Type B pancreatic cell (in vitro differentiated cells): Measurements from ENCODE around the gene HSPB1. TPM values are rescaled to one million over a fixed set of nuclear protein-coding genes. Genes with fewer than 3 reads are reported as not detected.
A peak's percentile ranks its signal among the peaks of the same experiment; 100 is the strongest.
"Not testable (repeated sequence)": the region's sequence is repeated elsewhere in the genome, so short reads cannot be mapped to it uniquely, and the experiment has no call there.

Experiments
- DNase-seq: peaks from one replicate; pipeline ENCODE4 v3.0.0; 2021; ENCODE audit warnings: mixed read lengths; ENCODE audit not compliant: unreplicated experiment; ENCODE audit errors: extremely low spot score
- H3K27ac Mint-ChIP-seq: 2 replicates; pipeline ENCODE4 v1.8.0; 2021; ENCODE audit warnings: mild to moderate bottlenecking, mixed read lengths
- H3K27me3 Mint-ChIP-seq: 2 replicates; pipeline ENCODE4 v1.8.0; 2021; ENCODE audit warnings: mixed read lengths
- H3K36me3 Mint-ChIP-seq: 2 replicates; pipeline ENCODE4 v1.8.0; 2021; ENCODE audit warnings: mixed read lengths
- H3K4me1 Mint-ChIP-seq: one replicate; pipeline ENCODE4 v1.8.0; 2021; ENCODE audit warnings: mixed read lengths; ENCODE audit not compliant: unreplicated experiment
- H3K4me3 Mint-ChIP-seq: 2 replicates; pipeline ENCODE4 v1.8.0; 2021; ENCODE audit warnings: mild to moderate bottlenecking, mixed read lengths
- H3K9me3 Mint-ChIP-seq: 2 replicates; pipeline ENCODE4 v1.8.0; 2021; ENCODE audit warnings: mixed read lengths
- total RNA-seq: library from RNA; stranded (reverse); gene quantifications from 2 replicates; pipeline ENCODE4 v1.2.1, GENCODE V29; 2021; ENCODE audit warnings: low replicate concordance
- TF ChIP-seq, protein P1 (sequence below): fragments of 200-600 bp; sonication (generic); conservative IDR thresholded peaks from 2 replicates; pipeline ENCODE4 v1.5.0; 2021; ENCODE audit warnings: antibody characterized with exemption, mild to moderate bottlenecking

HSPB1 gene
- total RNA-seq, 1 donor from 2014 or later, result 228 TPM

DNA sequence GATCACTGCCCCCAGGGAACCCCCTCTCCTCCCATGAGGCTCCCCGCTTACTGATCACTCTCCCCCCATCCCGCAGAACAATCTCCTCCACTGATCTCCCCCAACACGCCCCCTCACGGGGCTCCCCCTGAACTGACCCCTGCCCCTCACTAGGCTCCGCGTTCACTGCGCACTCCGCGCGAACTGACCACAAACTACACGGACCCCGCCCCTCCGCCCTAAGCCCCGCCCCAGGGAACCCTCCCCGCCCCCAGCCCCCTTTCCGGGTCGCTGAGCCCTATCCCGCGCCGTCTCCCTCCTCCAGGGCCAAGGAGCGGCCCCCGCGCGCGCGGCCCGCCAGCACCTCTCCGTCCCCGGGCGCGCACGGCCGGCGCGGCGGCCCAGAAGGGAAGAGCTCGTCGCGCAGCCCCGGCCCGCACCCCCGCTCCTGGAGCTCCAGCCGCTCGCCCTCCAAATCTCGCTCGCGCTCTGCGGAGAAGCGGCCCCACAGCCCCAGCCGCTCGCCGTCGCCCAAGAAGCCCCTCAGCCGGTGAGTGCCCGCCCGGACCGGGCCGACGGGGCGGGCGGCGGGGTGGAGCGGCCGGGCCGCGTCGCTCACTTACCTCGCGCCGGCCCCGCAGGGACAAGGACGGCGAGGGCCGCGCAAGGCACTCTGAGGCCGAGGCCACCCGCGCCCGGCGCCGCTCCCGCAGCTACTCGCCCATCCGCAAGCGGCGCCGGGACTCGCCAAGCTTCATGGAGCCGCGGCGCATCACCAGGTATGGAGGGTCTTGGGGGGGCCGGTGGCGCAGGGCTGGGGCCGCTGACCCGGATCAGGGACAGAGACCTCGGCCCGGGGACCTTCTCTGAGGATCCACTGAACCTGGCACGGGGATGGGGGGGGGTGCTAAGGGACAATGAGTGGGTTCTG, 19.9 kb upstream of the HSPB1 start:
- DNase-seq, result no peak
- Mint-ChIP-seq H3K27ac (no peak overlapping the region), H3K27me3 (peaks cover 67% of the 10 kb centered on the region), H3K36me3 (no peaks in the 10 kb centered on the region), H3K9me3 (no peaks in the 10 kb centered on the region), H3K4me1 (no peaks in the 10 kb centered on the region), H3K4me3 (peak overlapping the region; percentile 80)
- TF ChIP-seq, protein P1, sequence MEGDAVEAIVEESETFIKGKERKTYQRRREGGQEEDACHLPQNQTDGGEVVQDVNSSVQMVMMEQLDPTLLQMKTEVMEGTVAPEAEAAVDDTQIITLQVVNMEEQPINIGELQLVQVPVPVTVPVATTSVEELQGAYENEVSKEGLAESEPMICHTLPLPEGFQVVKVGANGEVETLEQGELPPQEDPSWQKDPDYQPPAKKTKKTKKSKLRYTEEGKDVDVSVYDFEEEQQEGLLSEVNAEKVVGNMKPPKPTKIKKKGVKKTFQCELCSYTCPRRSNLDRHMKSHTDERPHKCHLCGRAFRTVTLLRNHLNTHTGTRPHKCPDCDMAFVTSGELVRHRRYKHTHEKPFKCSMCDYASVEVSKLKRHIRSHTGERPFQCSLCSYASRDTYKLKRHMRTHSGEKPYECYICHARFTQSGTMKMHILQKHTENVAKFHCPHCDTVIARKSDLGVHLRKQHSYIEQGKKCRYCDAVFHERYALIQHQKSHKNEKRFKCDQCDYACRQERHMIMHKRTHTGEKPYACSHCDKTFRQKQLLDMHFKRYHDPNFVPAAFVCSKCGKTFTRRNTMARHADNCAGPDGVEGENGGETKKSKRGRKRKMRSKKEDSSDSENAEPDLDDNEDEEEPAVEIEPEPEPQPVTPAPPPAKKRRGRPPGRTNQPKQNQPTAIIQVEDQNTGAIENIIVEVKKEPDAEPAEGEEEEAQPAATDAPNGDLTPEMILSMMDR, result no peak

GRCh38 chr7:76283254-76284159, 19.0 kb upstream of the HSPB1 start:
- peaks cover 60% of the 10 kb centered on the region for H3K27me3 Mint-ChIP-seq
- H3K4me3 Mint-ChIP-seq, result peak overlapping the region; percentile 80
- no peaks in the 10 kb centered on the region for H3K9me3 Mint-ChIP-seq
- no peak for DNase-seq
- no peak overlapping the region for H3K27ac Mint-ChIP-seq
- no peaks in the 10 kb centered on the region for H3K4me1 Mint-ChIP-seq
- H3K36me3 Mint-ChIP-seq, result no peaks in the 10 kb centered on the region
- TF ChIP-seq, protein P1, result no peak

DNA sequence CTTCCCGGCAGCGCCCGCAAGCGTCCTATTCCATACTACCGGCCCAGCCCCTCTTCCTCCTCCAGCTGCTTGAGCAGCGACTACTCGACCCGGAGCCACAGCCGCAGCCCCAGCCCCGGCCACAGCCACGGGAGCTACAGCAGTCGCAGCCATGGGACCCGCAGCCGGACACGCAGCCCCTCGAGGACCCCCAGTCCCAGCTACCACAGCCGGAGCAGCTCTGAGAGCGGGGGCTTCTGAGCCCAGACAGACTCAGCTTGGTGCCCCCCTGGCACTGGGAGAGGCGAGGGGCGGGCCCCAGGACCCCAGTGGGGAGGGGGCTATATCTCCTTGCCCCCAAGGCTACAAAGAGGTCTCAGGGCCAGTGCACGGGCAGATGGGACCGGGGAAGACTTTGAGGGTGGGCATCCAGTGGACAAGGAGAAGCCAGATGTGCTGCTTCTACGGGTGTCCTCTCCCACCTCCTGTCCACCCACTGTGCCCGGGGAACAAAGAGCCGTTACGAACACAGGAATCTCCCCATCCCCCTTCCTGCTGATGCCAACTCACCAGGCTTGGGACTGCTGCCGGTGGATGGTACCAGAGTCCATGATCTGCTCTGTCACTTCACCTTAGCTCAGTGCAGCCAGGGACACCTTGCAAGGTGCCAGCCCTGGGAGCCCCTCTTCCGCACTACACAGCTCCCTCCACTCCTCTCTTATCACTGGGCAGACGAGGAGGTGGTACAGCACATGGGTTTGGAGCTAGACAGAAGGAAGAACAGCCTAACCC, 16.7 kb upstream of the HSPB1 start:
- peak overlapping the region; percentile 39 for H3K4me3 Mint-ChIP-seq
- no peak for DNase-seq
- peaks cover 43% of the 10 kb centered on the region for H3K27me3 Mint-ChIP-seq
- no peaks in the 10 kb centered on the region for H3K9me3 Mint-ChIP-seq
- TF ChIP-seq, protein P1, result no peak
- peaks cover 6% of the 10 kb centered on the region for H3K4me1 Mint-ChIP-seq
- H3K27ac Mint-ChIP-seq, result no peak overlapping the region
- H3K36me3 Mint-ChIP-seq, result no peaks in the 10 kb centered on the region

DNA sequence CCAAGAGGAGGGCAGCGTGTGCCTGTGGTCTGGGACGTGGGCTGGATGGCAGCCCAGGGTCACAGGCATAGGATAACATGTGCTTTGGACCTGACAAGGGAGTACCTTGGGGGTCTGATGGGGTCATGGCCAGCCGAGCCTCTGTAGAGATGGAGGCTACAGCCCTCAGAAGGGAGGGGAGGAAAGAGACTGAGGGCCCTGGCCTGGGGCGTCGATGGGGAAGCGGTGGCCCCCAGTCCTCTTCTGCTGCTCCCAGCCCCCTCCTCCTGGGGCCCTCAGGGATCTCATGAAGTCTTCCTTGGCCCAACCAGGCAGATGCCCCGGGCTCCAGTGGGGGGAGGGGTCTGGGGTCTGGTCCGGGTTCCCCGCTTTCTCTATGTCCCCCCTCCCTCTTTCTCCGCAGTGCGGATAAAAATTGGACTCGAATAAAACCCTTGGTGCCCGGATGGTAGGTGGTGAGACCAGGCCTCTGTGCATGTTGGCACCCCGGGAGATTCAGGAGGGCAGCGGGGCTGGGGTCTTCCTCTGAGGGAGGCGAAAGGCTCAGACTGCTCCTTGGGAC, 15.6 kb upstream of the HSPB1 start:
- Mint-ChIP-seq H3K4me1 (peaks cover 12% of the 10 kb centered on the region), H3K36me3 (no peaks in the 10 kb centered on the region), H3K4me3 (no peak overlapping the region), H3K9me3 (no peaks in the 10 kb centered on the region), H3K27ac (no peak overlapping the region), H3K27me3 (peaks cover 37% of the 10 kb centered on the region)
- TF ChIP-seq, protein P1, result no peak
- DNase-seq, result no peak

DNA sequence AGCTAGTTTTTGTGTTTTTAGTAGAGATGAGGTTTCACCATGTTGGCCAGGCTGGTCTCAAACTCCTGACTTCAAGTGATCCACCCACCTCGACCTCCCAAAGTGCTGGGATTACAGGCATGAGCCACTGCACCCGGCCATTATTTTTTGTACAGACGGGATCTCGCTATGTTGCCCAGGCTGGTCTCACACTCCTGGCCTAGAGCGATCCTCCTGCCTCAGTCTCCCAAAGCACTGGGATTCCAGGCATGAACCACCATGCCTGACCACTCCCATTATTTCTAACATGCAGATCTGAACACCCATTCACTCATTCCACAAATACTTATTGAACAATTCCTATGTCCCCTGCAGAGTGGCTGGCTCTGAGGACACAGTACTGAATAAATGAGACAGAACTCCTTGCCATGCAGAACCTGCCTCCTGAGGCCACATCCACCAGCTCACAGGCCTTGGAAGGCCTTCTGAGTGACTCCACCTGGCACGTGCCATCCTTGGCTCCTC, 11.6 kb upstream of the HSPB1 start:
- not testable (repeated sequence) for DNase-seq, H3K4me3 Mint-ChIP-seq, H3K27me3 Mint-ChIP-seq, H3K9me3 Mint-ChIP-seq, H3K36me3 Mint-ChIP-seq
- Mint-ChIP-seq H3K27ac (peak overlapping the region; percentile 94), H3K4me1 (peaks cover 26% of the 10 kb centered on the region)
